Caki2 (cell line): ENCODE data around the gene WDR43. TPM values are rescaled to one million over a fixed set of nuclear protein-coding genes. Genes with fewer than 3 reads are reported as not detected.
"Not testable (repeated sequence)": the region's sequence is repeated elsewhere in the genome, so short reads cannot be mapped to it uniquely, and the experiment has no call there.

ENCODE experiments used
- DNase-seq: peaks from one replicate; pipeline ENCODE4 v3.0.0-alpha.2; 2015; ENCODE audit warnings: low read depth
- in situ Hi-C: cut with HindIII; loops from 2 replicates; pipeline ENCODE4 v1.10.0; 2016; ENCODE audit warnings: low sequenced_read_pairs, low pct_unique_long_range_greater_than_20kb, mixed read lengths
- total RNA-seq: library from RNA; depleted of rRNA; stranded (reverse); fragments of >200 nt; shearing (Covaris generic); gene quantifications from 2 replicates; pipeline ENCODE4 v1.2.3, GENCODE V29; 2014; ENCODE audit warnings: low replicate concordance

Gene WDR43
- total RNA-seq, 1 experiment from 2014 or later: 53.8 TPM

DNA sequence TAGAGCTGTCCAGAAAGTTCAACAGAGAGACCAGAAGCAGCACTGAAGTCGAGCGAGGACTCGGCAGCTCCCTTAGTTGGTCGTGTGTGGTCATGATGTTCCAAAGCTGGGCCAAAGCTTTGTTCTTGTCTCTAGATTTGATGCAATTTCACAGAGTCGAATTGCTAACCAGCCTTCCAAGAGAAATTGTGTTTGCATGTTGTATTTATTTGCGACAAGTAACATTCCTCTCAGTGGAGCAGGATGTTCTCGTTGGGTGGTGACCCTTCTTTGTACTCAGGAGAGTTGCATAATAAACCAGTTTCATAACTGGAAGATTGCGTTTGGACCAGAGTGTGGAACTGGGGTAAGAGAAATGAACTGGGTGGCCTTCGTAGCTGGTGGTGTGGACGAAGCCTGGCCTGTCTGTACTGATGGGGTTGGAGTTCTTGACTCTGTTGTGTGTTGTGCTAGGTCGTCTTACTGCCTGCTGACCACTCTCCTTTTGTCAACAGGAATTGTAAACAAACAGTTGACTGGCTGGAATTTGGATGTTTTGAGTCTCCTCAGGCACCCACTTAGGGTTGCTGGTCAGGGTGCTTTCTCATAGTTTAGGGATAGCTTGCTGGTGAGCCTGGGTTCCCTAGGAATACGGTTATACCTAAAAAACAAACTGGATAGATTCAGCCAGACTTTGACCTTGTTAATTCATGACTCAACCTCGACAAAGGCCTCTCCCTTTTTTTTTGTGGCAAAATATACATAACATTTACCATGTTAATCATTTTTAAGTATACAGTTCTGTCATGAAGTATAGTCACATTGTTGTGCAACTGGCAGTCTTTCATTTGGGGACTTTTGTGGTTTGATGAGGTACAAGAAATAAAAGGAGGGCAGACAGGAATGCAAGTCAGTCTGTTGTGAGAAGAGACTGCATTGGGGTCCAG lies 57.7 kb downstream of the WDR43 start:
- in situ Hi-C loops: loop anchor here (10.0 kb wide), 1 partner anchor 243 kb away; no protein-coding TSS in a partner anchor
- peak; percentile 38 for DNase-seq

DNA sequence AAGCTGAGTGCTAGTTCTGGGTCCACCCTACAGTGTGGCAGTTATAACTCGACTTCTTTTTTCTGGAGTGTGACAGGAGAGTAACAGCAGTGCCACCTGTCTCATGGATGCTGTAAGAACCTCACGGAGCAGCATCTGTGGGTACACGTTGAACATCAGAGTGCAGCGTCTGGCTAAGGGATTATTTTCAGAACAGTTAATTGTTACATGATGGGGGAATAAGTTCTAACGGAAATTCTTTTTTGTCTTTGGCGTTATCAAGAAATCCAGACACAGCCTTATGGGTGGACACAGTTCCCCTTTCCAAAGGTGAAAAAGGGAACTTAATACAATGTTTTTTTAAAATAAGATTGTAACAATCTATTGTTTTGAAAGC lies 58.4 kb downstream of the WDR43 start:
- in situ Hi-C loops: loop anchor here (10.0 kb wide), 1 partner anchor 242 kb away; no protein-coding TSS in a partner anchor
- DNase-seq: no peak

DNA sequence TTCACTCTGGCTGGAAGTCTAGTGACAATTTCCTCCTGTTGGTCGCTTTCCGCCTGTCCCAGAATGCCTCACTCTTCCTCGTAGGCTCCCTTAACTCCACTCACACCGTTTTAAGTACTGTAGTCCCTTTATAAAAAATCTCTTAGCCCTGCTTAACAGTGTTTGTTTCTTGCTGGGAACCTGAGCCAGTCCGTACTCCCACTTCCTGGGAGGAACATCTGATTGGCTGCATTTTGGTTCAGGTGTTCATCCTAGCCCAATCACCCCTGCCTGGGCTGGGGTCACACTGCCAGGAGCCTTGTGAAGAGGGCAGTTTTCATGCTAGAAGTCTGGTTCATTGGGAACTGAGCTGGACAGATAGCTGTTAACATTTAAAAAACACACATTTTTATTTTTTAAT lies 61.0 kb downstream of the WDR43 start:
- DNase-seq: no peak
- in situ Hi-C loops: loop anchor here (10.0 kb wide), 1 partner anchor 239 kb away; no protein-coding TSS in a partner anchor

DNA sequence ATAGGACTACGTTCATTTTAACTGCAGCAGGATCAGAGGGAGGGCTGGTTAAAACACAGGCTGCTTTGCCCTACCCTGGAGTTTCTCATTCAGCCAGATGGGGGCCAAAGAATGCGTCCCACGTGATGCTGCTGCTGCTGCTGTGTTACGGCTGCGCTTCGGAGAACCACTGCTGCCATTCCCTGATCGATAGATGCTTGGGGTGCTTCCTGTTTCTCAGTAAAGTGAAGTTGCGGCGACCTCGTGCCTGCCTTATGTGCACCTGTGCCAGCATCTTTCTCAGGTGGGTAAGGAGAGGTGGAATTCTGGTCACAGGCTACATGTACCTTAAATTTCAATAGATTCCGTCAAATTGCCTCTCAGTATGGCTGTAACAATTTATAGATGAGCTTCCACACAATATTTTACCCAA lies 62.0 kb downstream of the WDR43 start:
- in situ Hi-C loops: loop anchor here (10.0 kb wide), 1 partner anchor 238 kb away; no protein-coding TSS in a partner anchor
- no peak for DNase-seq

DNA sequence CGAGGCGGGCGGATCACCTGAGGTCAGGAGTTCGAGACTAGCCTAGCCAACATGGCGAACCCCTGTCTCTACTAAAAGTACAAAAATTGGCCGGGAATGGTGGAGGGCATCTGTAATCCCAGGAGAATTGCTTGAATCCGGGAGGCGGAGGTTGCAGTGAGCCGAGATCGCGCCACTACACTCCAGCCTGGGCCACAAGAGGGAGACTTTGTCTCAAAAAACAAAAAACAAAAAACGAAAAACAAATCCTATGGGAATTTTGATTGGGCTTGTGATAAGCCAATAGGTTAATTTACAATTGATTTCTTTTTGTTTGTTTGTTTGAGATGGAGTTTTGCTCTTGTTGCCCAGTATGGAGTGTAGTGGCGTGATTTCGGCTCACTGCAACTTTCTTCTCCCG lies 62.4 kb downstream of the WDR43 start:
- DNase-seq: peak; percentile 48
- in situ Hi-C loops: loop anchor here (10.0 kb wide), 1 partner anchor 238 kb away; no protein-coding TSS in a partner anchor

GRCh38 chr2:28958689-28959088 lies 64.2 kb downstream of the WDR43 start:
- in situ Hi-C loops: loop anchor here (10.0 kb wide), 1 partner anchor 236 kb away; no protein-coding TSS in a partner anchor
- peak; percentile 78 for DNase-seq

DNA sequence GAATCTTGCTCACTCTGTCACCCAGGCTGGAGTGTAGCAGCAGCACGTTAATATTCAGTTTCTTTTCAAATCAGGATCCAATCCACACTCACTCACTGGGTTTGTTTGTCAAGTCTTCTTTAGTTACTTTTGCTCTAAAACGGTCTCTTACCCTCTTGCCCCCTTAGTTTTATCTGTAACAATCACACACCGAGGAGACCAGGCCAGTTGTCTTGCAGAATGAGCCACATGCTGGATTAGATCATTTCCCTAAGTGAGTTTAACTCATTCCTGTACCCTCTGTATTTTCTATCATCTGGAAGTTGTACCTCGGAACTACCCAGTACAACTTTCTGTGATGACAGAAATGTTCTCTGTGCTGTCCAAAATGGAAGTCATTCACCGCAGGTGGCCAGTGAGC lies 65.9 kb downstream of the WDR43 start:
- no peak for DNase-seq
- in situ Hi-C loops: no loop called here

- in situ Hi-C loops: no loop called here
- no peak for DNase-seq
Measured at GRCh38 chr2:28962505-28962904, 68.0 kb downstream of the WDR43 start.

DNA sequence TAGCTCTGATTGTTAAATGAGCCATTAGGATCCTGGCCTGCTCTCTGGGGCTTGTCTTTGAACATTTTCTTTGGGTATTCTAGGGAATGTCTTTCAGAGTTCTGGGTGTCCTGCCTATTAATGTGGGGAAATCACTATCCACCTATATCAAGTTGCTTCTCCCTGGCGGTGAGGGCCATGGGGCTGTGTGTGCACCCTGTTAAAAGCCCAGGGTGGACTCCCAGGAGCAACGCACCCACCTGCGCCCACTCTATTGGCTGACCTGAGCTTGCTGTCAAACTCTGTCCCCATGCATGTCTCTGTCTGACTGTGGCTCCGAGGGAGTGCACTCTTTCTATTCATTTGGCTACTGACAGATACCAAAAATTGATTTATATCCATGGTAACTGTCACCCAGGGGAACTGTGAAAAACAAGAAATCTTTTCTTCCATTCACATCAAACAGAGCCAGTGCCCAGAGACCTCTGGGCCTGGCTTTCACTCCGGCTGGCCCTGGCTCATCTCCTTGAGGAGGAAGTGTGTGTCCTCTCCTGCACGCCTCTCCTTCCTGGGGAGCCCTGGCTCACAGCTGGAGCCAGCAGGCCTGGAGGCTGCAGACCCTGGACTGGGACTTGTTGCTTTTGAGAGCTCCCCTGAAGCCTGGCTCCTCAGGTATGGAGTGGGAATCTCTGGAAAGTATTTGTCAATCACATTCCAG lies 76.1 kb downstream of the WDR43 start:
- in situ Hi-C loops: no loop called here

DNA sequence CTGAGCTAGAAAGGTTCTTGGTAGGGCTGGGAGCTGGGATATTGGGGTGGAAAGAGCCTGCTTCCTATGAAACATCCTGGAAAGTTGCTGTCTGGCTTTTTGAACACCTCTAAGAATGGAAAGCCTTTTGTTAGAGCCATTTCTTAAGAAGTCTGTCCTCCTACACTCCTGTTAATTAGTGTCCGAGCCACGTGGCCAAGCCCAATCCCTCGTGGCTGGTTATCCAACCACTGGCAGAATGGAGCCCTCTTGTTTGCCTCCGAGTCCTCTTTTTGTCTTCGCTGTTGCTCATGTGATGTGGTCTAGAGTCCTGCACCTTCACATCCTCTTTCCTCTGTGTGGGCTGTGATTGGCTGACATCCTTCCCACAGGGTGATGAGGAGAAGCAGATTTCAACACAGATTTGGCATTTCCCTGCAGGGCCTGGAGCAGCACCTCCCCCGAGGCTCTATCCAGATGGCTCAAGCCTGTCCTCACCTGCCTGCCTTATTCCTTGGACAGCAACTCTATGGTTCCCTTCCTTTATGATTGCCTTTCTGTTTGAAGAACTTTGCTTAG lies 78.4 kb downstream of the WDR43 start:
- no peak for DNase-seq
- in situ Hi-C loops: no loop called here

More for the DNA sequence above, 76.1 kb downstream of the WDR43 start:
- DNase-seq: no peak

- no peak for DNase-seq
- in situ Hi-C loops: no loop called here
Measured at GRCh38 chr2:28974252-28974651, 79.8 kb downstream of the WDR43 start.

DNA sequence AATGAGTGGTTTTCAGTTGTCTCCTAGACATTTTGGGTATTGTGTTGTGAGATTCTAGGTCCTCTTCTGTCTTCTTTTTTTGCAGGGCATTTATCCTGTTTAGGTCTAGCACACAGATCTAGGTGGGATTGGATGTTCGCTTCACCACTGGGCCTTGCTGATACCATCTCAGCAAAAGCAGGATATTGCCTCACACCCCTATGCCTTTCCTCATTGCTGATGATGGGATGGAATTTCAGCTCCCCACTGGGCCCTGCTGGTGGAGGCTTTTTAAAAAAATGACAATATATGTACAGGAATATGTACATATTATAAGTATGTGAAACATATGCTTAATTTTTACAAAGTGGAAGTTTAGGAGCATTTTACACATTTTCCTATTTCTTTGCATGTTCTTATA lies 81.2 kb downstream of the WDR43 start:
- DNase-seq: no peak
- in situ Hi-C loops: no loop called here

- DNase-seq: peak; percentile 75
- in situ Hi-C loops: no loop called here
Measured at GRCh38 chr2:28976584-28976983, 82.1 kb downstream of the WDR43 start.

DNA sequence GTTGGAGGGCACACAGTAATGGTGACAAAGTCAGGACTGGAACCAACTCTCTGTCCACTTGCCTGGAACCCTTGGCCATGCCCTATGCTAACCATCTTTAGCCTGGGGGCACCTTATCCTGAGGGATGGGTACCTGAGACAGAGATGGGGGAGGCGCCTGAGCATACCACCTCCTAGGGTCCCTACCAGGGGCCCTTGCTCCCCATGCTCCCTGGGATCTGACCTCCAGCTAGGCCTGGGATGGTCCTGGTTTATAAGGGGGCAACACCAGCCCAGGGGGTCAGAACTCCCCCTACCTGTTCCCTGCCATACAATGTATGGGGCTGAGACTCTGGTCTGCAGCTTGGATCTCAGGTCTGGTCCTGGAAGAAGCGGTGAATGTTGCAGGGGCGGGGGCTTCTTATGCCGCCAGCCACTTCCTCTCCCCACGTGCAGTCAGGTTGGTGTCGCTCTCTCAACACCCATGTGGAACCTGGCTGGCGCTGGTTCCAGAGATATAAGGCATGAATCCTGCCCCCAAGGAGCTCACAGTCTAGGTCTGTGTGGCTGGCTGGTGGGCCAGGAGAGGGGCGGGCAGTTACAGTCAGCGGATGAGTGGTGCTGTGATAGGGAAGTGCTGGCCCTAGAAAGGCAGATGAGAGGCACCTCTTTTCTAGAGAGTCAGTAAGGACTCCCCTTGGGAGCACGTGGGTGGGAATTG lies 82.9 kb downstream of the WDR43 start:
- in situ Hi-C loops: no loop called here
- DNase-seq: no peak

GRCh38 chr2:28978001-28978400 lies 83.5 kb downstream of the WDR43 start:
- DNase-seq, in situ Hi-C loops: not testable (repeated sequence)

DNA sequence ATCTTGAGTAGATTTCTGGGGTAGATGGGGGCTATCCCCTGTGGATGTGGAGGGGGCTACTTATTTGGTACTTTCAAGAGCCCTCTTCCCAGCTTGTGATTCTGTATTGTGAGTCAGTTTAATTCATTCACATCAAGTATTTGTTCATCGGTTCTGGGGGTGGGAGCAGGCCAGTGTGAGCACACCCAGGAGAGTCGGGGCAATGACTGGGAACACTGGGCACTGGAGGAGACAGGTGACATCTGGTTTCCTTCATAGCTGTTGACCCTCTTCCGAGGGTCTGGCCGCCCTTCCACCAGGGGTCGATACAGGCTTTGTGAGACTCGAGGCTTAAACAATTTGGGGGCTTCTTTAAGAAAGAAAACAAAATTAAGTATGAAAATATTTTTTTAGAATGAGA lies 84.1 kb downstream of the WDR43 start:
- in situ Hi-C loops: no loop called here
- no peak for DNase-seq

GRCh38 chr2:28979041-28979440 lies 84.6 kb downstream of the WDR43 start:
- in situ Hi-C loops: no loop called here
- DNase-seq: peak; percentile 68
